GM18508 (cell line): ENCODE results near the gene KCTD13.

Source experiments
- ATAC-seq: cut with Tn5 transposase; IDR thresholded peaks from one replicate; pipeline ENCODE4 v1.9.1; 2021; ENCODE audit warnings: moderate number of reproducible peaks; ENCODE audit not compliant: insufficient read depth, unreplicated experiment

Gene KCTD13

DNA sequence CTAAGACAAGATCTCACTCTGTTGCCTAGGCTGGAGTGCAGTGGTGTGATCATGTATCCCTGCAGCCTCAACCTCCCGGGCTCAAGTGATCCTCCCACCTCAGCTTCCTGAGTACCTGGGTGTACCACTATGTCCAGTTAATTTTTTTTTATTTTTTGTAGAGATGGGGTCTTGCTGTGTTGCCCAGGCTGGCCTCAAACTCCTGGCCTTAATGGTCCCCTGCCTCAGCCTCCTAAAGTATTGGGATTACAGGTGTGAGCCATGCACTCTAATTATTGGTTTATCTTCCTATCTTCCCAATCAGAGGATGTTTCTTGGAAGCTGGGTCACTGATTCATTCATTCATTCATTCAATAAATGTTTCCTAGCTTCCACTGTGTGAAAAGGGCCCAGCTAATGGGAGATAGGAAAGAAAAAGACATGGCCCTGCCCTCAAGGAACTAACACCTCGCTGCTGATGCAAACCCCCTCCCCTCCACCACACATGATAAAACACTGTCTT lies 17.3 kb downstream of the KCTD13 start:
- no peak for ATAC-seq

- no peak for ATAC-seq
Measured at GRCh38 chr16:29907973-29908372, 18.1 kb downstream of the KCTD13 start.

GRCh38 chr16:29906520-29907244 lies 19.3 kb downstream of the KCTD13 start:
- ATAC-seq, result no peak

DNA sequence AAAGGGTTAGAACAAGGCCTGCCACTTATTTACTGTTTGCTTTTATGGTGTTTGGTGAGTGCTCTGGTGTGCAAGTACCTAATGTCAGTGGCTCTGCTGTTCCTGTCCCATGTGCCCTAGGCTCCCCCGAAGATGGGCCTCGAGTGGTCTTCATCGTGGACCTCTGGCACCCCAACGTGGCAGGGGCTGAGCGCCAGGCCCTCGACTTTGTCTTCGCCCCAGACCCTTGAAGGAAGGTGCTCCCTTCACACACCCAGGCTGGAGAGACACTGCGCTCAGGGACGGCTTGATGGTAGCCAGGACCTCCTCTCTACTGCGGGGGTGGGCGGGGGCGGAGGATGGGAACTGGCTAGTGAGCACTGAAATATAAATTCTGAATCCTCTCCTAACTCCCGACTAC lies 20.4 kb downstream of the KCTD13 start:
- no peak for ATAC-seq

- ATAC-seq, result no peak
Measured at GRCh38 chr16:29904947-29905346, 21.1 kb downstream of the KCTD13 start.

DNA sequence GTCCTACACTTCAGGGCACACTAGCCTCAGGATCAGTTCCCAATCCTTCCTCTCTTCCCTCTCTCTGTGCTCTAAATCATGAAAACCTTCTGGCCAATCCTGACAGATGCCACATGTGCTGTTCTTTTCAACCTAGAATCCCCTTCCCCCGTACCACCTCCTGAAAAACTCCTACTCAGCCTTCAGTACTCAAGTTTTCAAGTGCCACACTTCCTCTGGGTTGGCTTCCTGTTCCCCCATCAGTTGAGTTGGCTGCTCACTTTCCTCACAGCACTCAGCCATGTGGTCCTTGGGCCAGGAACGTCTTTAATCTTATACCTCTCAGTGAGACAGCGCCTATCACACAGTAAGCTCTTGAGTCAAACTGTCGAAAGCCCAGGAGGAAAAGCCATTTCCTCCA lies 22.4 kb downstream of the KCTD13 start:
- no peak for ATAC-seq

- ATAC-seq, result no peak
Measured at GRCh38 chr16:29901607-29901945, 24.4 kb downstream of the KCTD13 start.

DNA sequence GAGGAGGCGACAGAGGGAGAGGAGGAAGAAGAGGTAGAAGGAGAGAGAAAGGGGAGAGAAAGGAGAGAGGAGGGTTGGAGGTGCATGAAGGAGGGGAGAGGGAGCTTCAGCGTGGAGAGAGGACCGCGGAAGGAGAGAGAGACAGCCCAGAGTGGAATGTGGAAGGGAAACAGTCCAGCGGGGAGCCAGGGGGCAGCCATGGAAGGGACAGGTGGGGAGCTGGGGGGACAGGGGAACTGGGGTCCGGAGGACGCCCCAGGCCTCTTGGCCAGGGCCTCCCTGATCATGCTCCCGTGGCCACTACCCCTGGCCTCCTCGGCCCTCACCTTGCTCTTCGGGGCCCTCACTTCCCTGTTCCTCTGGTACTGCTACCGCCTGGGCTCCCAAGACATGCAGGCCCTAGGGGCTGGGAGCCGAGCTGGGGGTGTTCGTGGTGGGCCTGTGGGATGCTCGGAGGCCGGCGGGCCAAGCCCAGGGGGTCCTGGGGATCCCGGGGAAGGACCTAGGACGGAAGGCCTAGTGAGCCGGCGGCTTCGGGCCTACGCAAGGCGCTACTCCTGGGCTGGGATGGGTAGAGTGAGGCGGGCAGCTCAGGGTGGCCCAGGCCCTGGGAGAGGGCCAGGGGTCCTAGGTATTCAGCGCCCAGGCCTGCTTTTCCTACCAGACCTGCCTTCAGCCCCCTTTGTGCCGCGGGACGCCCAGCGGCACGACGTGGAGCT lies 25.0 kb downstream of the KCTD13 start:
- no peak for ATAC-seq

DNA sequence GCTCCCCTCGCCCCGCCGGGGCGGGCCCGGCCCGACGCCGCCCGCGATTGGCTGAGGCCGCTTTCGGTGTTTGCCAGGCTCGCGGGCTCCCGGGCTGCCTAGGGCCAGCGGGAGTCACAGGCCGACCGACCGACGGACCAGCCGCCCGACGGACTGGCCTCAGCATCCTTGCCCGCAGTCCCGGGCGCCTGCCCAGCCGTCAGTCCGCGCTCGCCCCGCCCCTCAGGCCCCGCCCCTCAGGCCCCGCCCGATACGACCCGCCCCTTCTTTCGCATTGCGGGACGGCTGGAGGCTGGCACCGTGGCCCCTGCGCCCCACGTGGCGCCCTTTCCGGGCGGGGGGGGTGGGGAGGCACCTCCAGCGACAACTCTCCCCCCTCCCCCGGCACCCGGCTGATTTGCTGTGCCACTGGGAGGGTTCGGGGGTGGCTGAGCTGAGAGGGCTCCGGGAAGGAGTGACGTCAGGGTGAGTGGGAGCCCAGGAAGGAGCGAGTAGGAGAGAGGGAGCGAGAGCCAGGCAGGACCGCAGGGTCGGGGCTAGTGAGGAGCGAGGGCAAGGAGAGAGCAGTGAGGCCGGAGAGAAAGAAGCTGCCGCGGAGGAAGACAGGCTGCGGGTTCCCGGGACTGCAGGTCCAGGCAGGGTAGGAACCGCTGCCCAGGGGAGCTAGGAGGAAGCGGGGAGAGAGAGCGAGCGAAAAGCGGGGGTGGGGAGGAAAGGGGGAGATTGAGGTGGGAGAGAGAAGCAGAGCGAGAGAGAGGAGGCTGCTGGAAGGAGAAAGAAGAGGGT lies 25.7 kb downstream of the KCTD13 start, which contains the start of gene ASPHD1:
Gene ASPHD1 (plus strand): TSS at position 387 of the 786 bp plus-strand sequence. CDS start 484 bp downstream, outside the sequence.
- no peak for ATAC-seq

GRCh38 chr16:29899516-29900101 lies 26.4 kb downstream of the KCTD13 start, which contains the start of gene SEZ6L2:
TSS of gene SEZ6L2 (minus strand) at chr16:29899550. CDS start at chr16:29899019, 531 bp downstream.
- ATAC-seq, result no peak

DNA sequence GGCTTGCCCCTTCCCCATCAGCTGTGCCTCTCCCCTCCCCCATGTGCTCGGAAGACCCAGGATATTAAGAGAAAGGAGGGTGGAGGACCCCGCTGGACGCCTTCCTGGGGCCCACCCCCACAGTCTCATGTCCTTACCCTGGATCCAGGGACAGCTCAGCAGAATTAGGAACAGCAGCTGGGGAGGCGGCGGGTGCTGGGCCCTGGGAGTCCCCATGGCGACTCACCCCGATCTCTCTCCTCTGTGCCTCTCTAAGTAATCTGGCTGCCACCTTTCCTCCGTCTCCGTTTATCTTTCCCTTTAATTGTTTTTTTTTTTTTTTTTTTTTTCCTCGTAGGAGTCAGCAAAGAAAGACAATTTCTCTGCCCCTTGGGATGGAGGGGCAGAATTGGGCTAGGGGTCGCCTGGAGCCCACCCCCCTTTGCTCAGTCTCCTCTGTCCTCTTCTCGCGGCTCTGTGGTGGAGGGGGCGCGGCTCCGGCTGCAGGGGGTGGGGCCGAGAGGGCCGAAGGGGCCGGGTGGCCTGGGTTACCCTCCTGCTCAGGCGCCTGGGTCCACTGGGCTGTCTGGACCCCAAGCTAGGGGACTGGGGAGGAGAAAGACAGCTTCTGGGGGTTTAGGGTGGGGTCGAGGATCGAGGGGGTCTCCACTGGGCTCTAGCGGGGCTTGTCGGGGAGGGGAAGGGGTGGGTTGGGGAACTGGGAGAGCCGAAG lies 27.1 kb downstream of the KCTD13 start:
- ATAC-seq, result no peak

DNA sequence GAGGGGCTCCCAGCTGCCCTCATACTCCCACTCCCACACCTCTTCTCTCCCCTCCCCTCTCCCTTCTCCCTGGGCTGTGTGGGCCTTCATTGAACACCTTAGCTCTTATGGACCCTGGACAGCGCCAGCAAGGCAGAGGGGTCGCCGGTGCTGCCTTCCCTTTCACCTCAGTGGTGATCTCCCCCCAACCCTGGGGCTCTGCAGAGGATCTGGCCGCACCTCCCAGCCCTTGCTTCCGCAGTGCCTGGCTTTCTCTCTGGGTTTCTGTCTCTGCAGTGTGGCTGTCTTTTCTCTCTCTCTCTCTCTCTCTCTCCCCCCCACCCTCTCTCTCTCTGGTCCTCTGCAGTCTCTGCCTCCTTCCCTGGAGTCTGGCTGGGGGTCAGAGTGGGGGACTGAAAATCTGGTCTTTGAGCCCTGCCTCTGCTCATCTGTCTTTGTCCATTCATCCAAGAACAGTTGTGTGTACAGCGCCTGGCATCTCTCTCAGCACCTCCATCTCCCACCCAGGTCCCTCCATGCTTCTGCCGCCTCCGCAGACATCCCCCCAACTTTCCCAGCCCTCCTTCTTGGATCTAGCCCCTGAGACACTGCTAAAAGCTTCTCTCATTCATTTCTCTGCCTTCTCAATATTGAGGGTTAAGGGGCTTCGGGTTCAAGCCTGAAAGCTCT lies 27.8 kb downstream of the KCTD13 start:
- ATAC-seq, result no peak

GRCh38 chr16:29897333-29897732 lies 28.7 kb downstream of the KCTD13 start:
- ATAC-seq, result no peak

DNA sequence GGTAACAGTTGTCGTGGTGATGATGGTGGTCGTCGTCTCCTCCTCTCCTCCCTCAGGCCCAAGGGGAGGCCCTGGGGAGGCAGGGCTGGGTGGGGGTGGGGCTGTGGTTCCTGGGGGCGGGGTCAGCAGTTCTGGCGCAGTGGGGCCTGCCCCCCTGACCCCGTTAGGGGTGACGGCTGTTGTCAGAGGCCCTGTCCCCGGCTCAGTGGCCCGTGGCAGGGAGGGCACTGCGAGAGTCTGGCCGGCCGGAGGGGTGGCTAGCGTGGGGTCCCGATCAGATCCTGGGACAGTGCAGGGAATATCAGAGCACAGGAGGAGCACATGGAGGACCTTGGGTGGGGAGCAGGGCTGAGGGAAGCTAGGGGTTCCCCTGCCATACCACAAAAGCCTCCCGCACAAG lies 29.2 kb downstream of the KCTD13 start:
- ATAC-seq, result no peak

DNA sequence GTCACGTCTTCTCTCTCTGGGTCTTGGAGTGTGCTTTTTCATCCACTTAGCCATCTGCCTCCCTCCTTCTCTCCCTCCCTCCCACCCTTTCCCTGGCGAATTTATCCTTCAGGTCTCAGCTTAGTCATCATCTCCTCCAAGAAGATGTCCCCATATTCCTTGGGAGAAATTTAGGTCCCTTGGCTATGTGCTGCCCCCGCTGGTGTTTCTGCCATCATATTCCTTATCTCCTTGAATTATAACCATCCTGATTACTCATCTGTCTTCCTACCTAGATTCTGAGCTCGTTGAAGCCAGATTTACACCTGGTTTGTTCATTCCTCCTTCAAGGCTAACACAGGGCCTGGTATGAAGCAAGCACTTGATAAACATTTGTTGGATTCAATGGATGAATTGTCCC lies 31.7 kb downstream of the KCTD13 start:
- no peak for ATAC-seq

DNA sequence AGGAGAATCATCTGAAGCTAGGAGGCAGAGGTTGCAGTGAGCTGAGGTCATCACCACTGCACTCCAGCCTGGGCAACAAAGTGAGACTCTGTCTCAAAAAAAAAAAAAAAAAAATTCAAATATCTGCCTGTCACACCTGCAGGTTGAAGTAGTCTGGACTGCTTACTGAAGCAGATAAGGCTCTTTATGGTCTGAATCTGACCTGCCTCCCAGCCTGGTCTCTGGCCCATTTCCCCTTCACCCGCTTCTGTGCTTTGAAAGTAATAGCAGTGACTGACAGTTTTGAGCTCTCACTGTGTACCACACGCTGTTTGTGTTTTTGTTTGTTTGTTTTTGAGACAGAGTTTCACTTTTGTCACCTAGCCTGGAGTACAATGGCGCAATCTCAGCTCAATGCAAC lies 32.5 kb downstream of the KCTD13 start:
- ATAC-seq, result no peak

DNA sequence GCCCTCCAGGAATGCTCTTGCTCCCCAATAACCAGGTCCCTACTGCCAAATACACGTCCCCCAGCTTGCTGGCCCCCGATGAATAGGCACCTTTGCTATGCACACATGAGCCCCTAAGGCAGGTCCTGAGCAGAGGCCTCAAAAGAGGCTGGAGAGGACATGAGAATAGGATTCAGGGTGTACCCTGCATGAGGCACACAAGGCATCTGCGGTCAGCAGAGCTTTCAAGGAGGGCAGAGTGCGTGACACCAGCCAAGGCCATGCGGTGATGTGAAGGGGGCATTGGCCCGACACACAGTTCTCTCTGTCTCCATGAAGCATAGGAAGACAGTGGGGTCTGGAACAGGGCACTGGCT lies 33.6 kb downstream of the KCTD13 start:
- ATAC-seq, result no peak

DNA sequence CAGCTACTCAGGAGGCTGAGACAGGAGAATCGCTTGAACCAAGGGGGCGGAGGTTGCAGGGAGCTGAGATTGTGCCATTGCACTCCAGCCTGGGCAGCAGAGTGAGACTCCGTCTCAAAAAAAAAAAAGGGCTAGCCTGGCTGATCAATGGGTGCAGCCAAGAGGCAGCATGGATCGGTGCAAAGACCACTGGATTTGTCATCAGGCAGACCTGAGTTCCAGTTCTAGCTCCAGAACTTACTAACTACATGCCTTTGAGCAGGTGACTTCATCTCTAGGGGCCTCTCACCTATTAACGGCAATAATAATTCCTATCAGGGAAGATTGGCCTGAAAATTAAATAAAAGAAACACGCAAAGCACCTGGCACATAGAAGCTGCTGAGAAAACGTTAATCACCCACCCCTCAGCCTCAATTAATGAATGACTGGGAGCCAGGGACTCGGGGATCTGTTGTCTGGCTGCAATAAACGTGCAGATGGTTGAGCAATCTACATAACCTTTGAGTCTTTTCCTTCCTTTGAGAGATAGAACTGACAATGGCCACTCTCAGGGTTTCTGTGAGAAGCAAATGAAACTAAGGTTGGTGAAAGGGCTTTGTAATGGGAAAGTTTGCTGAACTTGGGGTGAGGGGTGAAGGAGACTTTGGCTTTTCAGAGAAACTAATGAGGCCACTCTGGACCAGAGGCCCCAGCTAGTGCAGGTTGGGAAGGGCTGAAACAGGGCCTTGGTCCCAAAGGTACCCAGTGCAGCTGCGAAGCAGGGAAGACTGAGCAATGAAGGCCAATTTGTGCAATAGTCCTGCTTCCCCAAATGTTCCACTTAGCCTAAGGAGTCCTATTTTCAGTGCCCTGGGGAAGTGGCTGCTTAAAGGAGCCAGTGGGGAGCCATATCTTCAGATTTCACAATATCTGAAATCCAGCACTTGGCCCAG lies 34.2 kb downstream of the KCTD13 start:
- no peak for ATAC-seq
